ENCODE measurements around the gene THOC1.

- no peak for TF ChIP-seq CTCF (IDR thresholded peaks at IDR 0.05)
- TF ChIP-seq POLR2AphosphoS5 (IDR thresholded peaks at IDR 0.05): no peak
- no peak for TF ChIP-seq POLR2A (IDR thresholded peaks at IDR 0.05)
Measured at GRCh38 chr18:181711-182110, 86.1 kb downstream of the THOC1 start.

Measured in prostate gland (tissue), 2 donors.